Stimulated activated effector memory CD8-positive, alpha-beta T cell treated with anti-CD3 and anti-CD28 coated beads, Interleukin-12 subunit alpha, Interleukin-12 subunit beta, amount 100 ng/mL, for 72 hours (primary cell): ENCODE measurements around the gene SBK2.

ENCODE experiments used
- ATAC-seq: fragments of 150-1000 bp; cut with Tn5 transposase; 2 replicates; pipeline ENCODE4 v1.10.0; 2021
- DNase-seq, 2 donors: peaks; one replicate each; pipeline ENCODE4 v3.0.0; 2021 to 2022; ENCODE audit warnings: low spot score in 2 of 2
- H3K27ac Mint-ChIP-seq: one replicate; pipeline ENCODE4 v1.8.0; 2022; ENCODE audit warnings: mild to moderate bottlenecking, mixed read lengths
- H3K36me3 Mint-ChIP-seq: one replicate; pipeline ENCODE4 v1.8.0; 2022; ENCODE audit warnings: mild to moderate bottlenecking, mixed read lengths
- H3K4me1 Mint-ChIP-seq: one replicate; pipeline ENCODE4 v1.8.0; 2022; ENCODE audit warnings: mixed read lengths
- H3K4me3 Mint-ChIP-seq: one replicate; pipeline ENCODE4 v1.8.0; 2022; ENCODE audit warnings: mild to moderate bottlenecking, mixed read lengths
- H3K9me3 Mint-ChIP-seq: one replicate; pipeline ENCODE4 v1.8.0; 2022; ENCODE audit warnings: mixed read lengths

The SBK2 gene

GRCh38 chr19:55481148-55481793, 55.7 kb downstream of the SBK2 start:
- peaks cover 29% of the 10 kb centered on the region for H3K36me3 Mint-ChIP-seq
- no peaks in the 10 kb centered on the region for H3K9me3 Mint-ChIP-seq
- no peak for ATAC-seq
- no peak overlapping the region for H3K27ac Mint-ChIP-seq
- H3K4me1 Mint-ChIP-seq: peaks cover 44% of the 10 kb centered on the region
- H3K4me3 Mint-ChIP-seq: no peak overlapping the region
- no peak for DNase-seq

GRCh38 chr19:55479451-55480230, 57.3 kb downstream of the SBK2 start:
- Mint-ChIP-seq H3K9me3 (no peaks in the 10 kb centered on the region), H3K4me1 (peaks cover 33% of the 10 kb centered on the region), H3K36me3 (peaks cover 27% of the 10 kb centered on the region), H3K4me3 (peak overlapping the region; percentile 85), H3K27ac (peak overlapping the region; percentile 48)
- no peak for ATAC-seq
- no peak for DNase-seq

GRCh38 chr19:55479045-55479444, 57.9 kb downstream of the SBK2 start:
- Mint-ChIP-seq H3K36me3 (peaks cover 27% of the 10 kb centered on the region), H3K9me3 (no peaks in the 10 kb centered on the region), H3K4me1 (peaks cover 33% of the 10 kb centered on the region), H3K4me3 (peak overlapping the region; percentile 85), H3K27ac (peak overlapping the region; percentile 48)
- no peak for ATAC-seq
- DNase-seq: no peak
